Measurements from ENCODE around the gene ZNF200. TPM values are rescaled to one million over a fixed set of nuclear protein-coding genes. Genes with fewer than 3 reads are reported as not detected.
"Not testable (repeated sequence)": the region's sequence is repeated elsewhere in the genome, so short reads cannot be mapped to it uniquely, and the experiment has no call there.

ZNF200 gene
- total RNA-seq, 2 experiments from 2014 or later = 10.6 to 11.5 TPM

DNA sequence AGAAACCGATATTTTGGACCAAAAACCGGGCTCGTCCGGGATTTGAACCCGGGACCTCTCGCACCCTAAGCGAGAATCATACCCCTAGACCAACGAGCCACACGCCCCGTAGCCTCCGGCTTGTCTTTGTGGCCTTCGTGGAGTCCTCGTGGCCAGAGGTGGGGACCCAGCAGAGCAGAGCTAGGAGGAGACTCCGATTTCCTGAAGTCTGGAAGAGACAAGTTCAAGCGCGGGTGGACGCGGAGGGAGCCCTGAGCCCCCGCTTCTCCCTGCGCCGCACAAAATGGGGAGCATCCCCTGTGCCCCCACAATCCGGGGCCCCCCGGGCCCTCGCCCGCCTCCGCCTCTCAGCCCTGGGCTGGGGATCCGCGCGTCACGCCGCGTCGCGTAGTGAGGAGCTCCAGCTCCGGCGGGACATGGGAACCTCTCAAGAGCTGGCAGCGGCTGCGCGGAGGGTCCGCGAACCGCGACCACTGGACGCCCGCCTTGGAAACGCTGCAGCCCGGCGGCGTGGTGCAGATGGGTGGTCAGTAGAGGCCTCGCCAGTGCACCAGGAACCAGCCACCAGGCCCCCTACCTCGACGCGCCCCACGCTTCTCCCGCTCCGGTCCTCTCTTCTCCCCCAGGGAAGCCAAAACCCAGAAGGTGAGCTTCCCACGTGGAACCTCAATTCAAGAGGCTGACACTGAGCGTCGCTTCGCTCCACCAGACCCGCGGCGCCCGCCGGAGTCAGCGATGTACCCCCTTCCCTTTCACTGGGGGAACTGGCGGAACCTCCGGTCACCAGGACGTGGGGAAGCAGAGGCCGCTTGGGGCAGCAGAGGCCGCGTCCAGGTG, 52.1 kb downstream of the ZNF200 start:
- H3K27ac Mint-ChIP-seq = peak overlapping the region; percentile 84
- CTCF ChIA-PET = interaction anchor here (0.9 to 2.5 kb wide), 13 partner anchors 9 to 218 kb away, joined by 3 to 11 read pairs (median 4); partner anchors contain the start of genes ZNF174, ZNF200, ZNF263 and ZSCAN32
- intact Hi-C loops (cut with micrococcal nuclease) = loop anchor here (2.0 to 5.0 kb wide), 2 partner anchors 30 to 34 kb away; no protein-coding TSS in a partner anchor
- peaks cover 27% of the 10 kb centered on the region for H3K4me1 Mint-ChIP-seq (ENCODE audit: low read depth)
- POLR2A ChIA-PET = no interaction called here
- H3K4me3 Mint-ChIP-seq = peak overlapping the region; percentile 78
- H3K9me3 Mint-ChIP-seq = no peaks in the 10 kb centered on the region
- peaks cover 8% of the 10 kb centered on the region for H3K36me3 Mint-ChIP-seq
- H3K27me3 Mint-ChIP-seq = peaks cover 70% of the 10 kb centered on the region
- peak; percentile 77 for DNase-seq

DNA sequence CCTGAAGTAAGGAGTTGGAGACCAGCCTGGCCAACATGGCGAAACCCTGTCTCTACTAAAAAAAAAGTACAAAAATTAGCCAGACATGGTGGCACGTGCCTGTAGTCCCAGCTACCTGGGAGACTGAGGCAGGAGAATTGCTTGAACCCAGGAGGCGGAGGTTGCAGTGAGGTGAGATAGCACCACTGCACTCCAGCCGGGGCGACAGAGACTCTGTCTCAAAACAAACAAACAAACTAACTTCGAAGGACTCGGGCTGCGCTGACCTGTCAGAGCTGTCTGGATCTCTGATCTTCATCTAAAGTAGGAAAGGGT, 52.7 kb downstream of the ZNF200 start:
- DNase-seq, H3K36me3 Mint-ChIP-seq, H3K9me3 Mint-ChIP-seq, POLR2A ChIA-PET: not testable (repeated sequence)
- Mint-ChIP-seq H3K27ac (peak overlapping the region; percentile 84), H3K4me3 (peak overlapping the region; percentile 78), H3K27me3 (peaks cover 69% of the 10 kb centered on the region), H3K4me1 (ENCODE audit: low read depth) (peaks cover 22% of the 10 kb centered on the region)
- intact Hi-C loops (cut with micrococcal nuclease) = loop anchor here (2.0 to 5.0 kb wide), 2 partner anchors 29 to 35 kb away; no protein-coding TSS in a partner anchor
- CTCF ChIA-PET = interaction anchor here (1.1 to 2.5 kb wide), 9 partner anchors 9 to 154 kb away, joined by 3 to 11 read pairs (median 5); partner anchors contain the start of genes ZNF200 and ZNF263

DNA sequence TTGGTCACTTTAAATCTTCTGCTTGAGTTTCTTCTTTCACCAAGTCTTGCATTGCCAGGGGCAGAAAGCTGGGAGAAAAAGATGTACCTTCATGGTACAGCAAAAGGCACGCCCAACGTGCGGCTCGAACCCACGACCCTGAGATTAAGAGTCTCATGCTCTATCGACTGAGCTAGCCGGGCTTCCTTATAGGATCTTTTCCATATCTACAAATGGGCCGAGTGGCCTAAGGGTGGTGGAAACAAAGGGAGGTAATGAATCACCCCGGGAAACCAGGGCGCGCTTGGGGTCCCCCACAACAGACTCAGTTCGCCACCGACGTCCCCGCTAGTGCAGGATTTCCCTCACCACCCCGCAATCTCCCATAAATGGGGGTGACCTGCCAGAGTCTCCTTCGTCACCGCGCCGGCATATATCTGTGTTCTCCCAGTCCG, 54.5 kb downstream of the ZNF200 start:
- DNase-seq = peak; percentile 38
- intact Hi-C loops (cut with micrococcal nuclease) = loop anchor here (5.0 kb wide), 1 partner anchor 37 kb away; no protein-coding TSS in a partner anchor
- Mint-ChIP-seq H3K27me3 (peaks cover 69% of the 10 kb centered on the region), H3K36me3 (peaks cover 8% of the 10 kb centered on the region), H3K4me1 (ENCODE audit: low read depth) (peaks cover 21% of the 10 kb centered on the region), H3K9me3 (no peaks in the 10 kb centered on the region), H3K4me3 (peak overlapping the region; percentile 18), H3K27ac (no peak overlapping the region)
- CTCF ChIA-PET = interaction anchor here (0.6 kb wide), 1 partner anchor 51 kb away, joined by 3 read pairs; no protein-coding TSS in a partner anchor
- POLR2A ChIA-PET = interaction anchor here (1.2 kb wide), 1 partner anchor 9 kb away, joined by 3 read pairs; no protein-coding TSS in a partner anchor

DNA sequence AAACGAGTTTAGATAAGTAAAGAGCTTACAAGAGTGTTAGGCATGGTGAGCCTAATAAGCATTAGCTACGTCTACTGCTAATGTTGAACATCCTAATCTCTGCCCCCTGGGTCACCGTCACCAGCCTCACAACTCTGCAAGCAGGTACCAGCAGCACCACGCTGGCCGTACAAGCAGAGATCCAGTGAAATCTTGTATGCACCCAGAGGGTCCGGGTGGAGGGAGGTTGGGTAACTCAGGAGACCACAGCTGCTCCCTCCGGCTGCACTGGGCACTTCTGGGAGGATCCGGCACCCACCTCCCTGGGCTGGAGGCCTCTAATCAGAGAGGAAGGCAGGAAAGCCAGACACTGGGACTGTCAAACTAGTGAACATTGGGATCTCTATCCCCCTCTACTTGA, 55.3 kb downstream of the ZNF200 start:
- no peak overlapping the region for H3K27ac Mint-ChIP-seq
- H3K9me3 Mint-ChIP-seq = no peaks in the 10 kb centered on the region
- intact Hi-C loops (cut with micrococcal nuclease) = loop anchor here (5.0 kb wide), 1 partner anchor 38 kb away; no protein-coding TSS in a partner anchor
- no peak for DNase-seq
- peaks cover 72% of the 10 kb centered on the region for H3K27me3 Mint-ChIP-seq
- peaks cover 25% of the 10 kb centered on the region for H3K4me1 Mint-ChIP-seq (ENCODE audit: low read depth)
- ChIA-PET CTCF (interaction anchor here (0.6 kb wide), 1 partner anchor 50 kb away, joined by 3 read pairs; no protein-coding TSS in a partner anchor), POLR2A (interaction anchor here (1.2 kb wide), 1 partner anchor 8 kb away, joined by 3 read pairs; no protein-coding TSS in a partner anchor)
- H3K36me3 Mint-ChIP-seq = peaks cover 8% of the 10 kb centered on the region
- no peak overlapping the region for H3K4me3 Mint-ChIP-seq

DNA sequence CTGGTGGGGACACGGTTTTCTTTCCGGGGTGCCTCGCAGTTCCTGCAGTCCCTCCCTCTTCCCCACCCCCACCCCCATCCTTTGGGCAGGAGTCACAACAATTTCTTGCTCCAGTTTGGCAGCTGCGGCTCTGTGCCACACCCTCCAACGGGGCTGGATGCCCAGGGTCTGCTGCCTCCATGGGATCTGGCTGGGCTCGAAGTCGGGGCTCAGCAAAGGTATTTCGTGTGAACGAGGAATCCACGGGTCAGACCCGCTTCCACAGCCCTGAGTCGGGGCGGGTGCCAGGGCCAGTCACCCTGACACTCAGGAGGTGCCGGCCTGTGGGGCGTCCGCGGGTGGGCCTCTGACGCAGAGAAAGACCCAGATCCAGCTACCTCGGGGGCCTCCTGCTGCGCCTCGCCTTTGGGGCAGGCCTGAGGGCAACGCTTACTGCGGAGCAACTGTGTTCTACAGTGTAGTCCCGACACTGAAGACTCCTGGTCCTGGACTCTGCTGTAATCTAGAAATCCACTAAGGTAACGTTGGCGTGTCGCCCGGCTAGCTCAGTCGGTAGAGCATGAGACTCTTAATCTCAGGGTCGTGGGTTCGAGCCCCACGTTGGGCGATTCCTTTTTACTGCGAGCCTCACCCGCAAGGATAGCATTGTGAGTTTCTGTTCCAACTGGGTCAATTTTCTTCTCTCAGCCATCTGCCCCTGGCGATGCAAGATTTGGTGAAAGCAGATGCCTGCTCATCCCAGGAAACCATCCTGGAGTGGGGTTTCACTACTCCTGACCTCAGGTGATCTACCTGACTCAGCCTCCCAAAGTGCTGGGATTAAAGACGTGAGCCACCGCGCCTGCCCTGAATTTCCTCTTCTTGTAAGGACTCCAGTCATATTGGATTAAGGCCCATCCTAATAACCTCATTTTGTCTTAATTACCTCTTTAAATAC, 59.5 kb downstream of the ZNF200 start:
- CTCF ChIA-PET = interaction anchor here (1.2 kb wide), 1 partner anchor 46 kb away, joined by 3 read pairs; no protein-coding TSS in a partner anchor
- peak; percentile 75 for DNase-seq
- intact Hi-C loops (cut with micrococcal nuclease) = loop anchor here (2.0 kb wide), 1 partner anchor 13 kb away; the partner anchor contains the start of gene OR1F1
- Mint-ChIP-seq H3K36me3 (peaks cover 3% of the 10 kb centered on the region), H3K27me3 (peaks cover 64% of the 10 kb centered on the region), H3K9me3 (no peaks in the 10 kb centered on the region), H3K4me3 (peak overlapping the region; percentile 35), H3K4me1 (ENCODE audit: low read depth) (peaks cover 34% of the 10 kb centered on the region), H3K27ac (no peak overlapping the region)
- POLR2A ChIA-PET = no interaction called here

DNA sequence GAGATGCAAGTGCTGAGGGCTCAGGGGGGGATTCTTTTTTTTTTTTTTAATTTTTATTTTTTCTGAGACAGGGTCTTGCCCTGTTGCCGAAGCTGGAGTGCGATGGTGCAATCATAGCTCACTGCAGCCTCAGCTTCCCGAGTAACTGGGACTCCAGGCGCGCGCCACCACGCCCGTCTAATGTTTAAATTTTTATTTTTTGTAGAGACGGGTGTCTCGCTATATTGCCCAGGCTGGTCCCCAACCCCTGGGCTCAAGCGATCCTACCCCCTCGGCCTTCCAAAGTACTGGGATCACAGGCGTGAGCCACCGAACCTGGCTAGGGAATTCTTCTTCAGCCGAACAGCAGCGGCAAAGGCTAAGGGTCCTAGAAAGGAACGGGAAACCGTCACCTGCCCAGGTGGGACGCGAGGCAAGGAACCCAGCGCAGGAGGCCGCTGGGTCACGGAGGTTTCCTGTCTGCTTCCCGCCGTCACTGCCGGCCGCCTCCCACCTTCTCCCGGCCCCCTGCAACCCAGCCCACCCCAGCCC, 60.3 kb downstream of the ZNF200 start:
- POLR2A ChIA-PET = interaction anchor here (1.3 kb wide), 1 partner anchor 24 kb away, joined by 3 read pairs; no protein-coding TSS in a partner anchor

DNA sequence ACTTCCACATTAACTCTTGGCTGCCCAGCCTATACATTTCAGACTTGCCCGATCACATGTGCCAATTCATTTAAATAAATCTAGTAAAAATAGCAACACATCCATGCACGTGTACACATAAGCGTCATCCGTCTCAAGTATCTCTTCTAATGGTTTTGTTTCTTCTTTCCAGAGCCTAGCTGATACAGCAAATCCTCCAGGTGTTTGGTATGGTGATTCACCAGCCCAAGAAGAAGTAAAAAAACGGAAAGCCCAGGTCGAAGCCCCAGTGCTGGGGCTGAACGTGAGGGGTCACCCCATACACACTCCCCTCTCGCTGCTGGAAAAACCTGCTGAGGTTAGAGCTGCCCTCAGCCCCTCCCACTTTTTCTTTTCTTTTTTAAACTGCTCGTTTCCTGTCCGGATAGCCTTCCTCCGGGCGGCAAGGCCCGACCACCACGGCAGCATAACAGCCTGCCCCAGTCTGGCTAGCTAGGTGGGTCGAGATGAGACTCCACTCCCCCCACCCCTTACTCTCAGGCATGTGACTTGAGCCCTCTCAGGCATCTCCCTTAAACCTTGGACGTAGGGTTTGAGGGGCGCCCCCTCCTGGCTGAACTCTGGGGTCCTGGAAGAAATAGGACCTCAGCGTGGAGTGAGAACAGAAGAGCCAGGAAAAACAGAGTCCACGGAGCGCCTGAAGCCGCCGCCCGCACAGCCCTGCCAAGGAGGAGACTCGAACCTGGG, 60.9 kb downstream of the ZNF200 start:
- Mint-ChIP-seq H3K27me3 (peaks cover 51% of the 10 kb centered on the region), H3K27ac (peak overlapping the region; percentile 19), H3K4me1 (ENCODE audit: low read depth) (peaks cover 34% of the 10 kb centered on the region), H3K36me3 (peaks cover 3% of the 10 kb centered on the region), H3K4me3 (peak overlapping the region; percentile 71), H3K9me3 (no peaks in the 10 kb centered on the region)
- CTCF ChIA-PET = interaction anchor here (0.8 to 1.3 kb wide), 4 partner anchors 11 to 146 kb away, joined by 3 to 4 read pairs (median 3); partner anchors contain the start of gene IL32
- DNase-seq = peak; percentile 57
- POLR2A ChIA-PET = interaction anchor here (1.3 kb wide), 1 partner anchor 23 kb away, joined by 3 read pairs; no protein-coding TSS in a partner anchor
- intact Hi-C loops (cut with micrococcal nuclease) = loop anchor here (2.0 to 5.0 kb wide), 3 partner anchors 15 to 283 kb away; partner anchors contain the start of gene OR1F1

More for the DNA sequence above, 60.3 kb downstream of the ZNF200 start:
- Mint-ChIP-seq H3K4me3 (no peak overlapping the region), H3K27me3 (peaks cover 57% of the 10 kb centered on the region), H3K27ac (no peak overlapping the region), H3K36me3 (peaks cover 3% of the 10 kb centered on the region), H3K9me3 (no peaks in the 10 kb centered on the region), H3K4me1 (ENCODE audit: low read depth) (peaks cover 34% of the 10 kb centered on the region)
- DNase-seq = no peak
- intact Hi-C loops (cut with micrococcal nuclease) = loop anchor here (2.0 to 5.0 kb wide), 3 partner anchors 14 to 283 kb away; partner anchors contain the start of gene OR1F1
- CTCF ChIA-PET = interaction anchor here (0.8 to 1.3 kb wide), 4 partner anchors 12 to 147 kb away, joined by 3 to 4 read pairs (median 3); no protein-coding TSS in a partner anchor

Other genes with a start within 250 kb of the ZNF200 start
- gene CLDN9, start 222.2 kb downstream of the ZNF200 start, total RNA-seq = not detected
- not detected for gene CLDN6, start 217.0 kb downstream of the ZNF200 start, total RNA-seq
- gene TNFRSF12A, start 214.8 kb downstream of the ZNF200 start, total RNA-seq = 1 to 10 TPM; 6.5 to 8.6 TPM
- 10 to 100 TPM; 31.8 to 32.8 TPM for gene HCFC1R1, start 211.2 kb downstream of the ZNF200 start, total RNA-seq
- 10 to 100 TPM; 41.2 to 42.7 TPM for gene THOC6, start 211.1 kb downstream of the ZNF200 start, total RNA-seq
- gene BICDL2, start 198.2 kb downstream of the ZNF200 start, total RNA-seq = under 1 TPM; 0.40 to 0.46 TPM
- gene MMP25, start 188.6 kb downstream of the ZNF200 start, total RNA-seq = 1 to 10 TPM; 2.2 TPM
- gene IL32, start 169.5 kb downstream of the ZNF200 start, total RNA-seq = 1,000 to 10,000 TPM; 2,504 to 2,532 TPM
- gene ZSCAN10, start 135.9 kb downstream of the ZNF200 start, total RNA-seq = under 1 TPM in 1 of 2 experiments, not detected in 1; 0.19 TPM
- gene ZNF205, start 122.6 kb downstream of the ZNF200 start, total RNA-seq = under 1 TPM in 1 of 2 experiments, not detected in 1; 0.21 TPM
- 1 to 10 TPM; 9.0 TPM for gene ZNF213, start 100.1 kb downstream of the ZNF200 start, total RNA-seq
- not detected for gene OR1F1, start 47.0 kb downstream of the ZNF200 start, total RNA-seq
- gene MEFV, start 21.5 kb upstream of the ZNF200 start, total RNA-seq = under 1 TPM; 0.07 to 0.17 TPM
- gene ZNF263, start 48.3 kb upstream of the ZNF200 start, total RNA-seq = 10 to 100 TPM; 13.2 to 13.5 TPM
- 1 to 10 TPM; 3.3 to 3.4 TPM for gene TIGD7, start 70.3 kb upstream of the ZNF200 start, total RNA-seq
- gene ZNF75A, start 70.3 kb upstream of the ZNF200 start, total RNA-seq = 10 to 100 TPM; 19.3 to 20.0 TPM
- not detected for gene OR2C1, start 120.7 kb upstream of the ZNF200 start, total RNA-seq
- 10 to 100 TPM; 10.9 to 11.9 TPM for gene ZSCAN32, start 165.8 kb upstream of the ZNF200 start, total RNA-seq
- gene ZNF174, start 166.1 kb upstream of the ZNF200 start, total RNA-seq = 1 to 10 TPM; 6.0 to 7.3 TPM
- 1 to 10 TPM; 1.6 to 2.1 TPM for gene ZNF597, start 208.3 kb upstream of the ZNF200 start, total RNA-seq
- gene NAA60, start 208.5 kb upstream of the ZNF200 start, total RNA-seq = 10 to 100 TPM; 26.9 to 34.1 TPM

All from activated CD4-positive, alpha-beta memory T cell treated with anti-CD3 and anti-CD28 coated beads for 36 hours (primary cell).